AG10803 (cell line): Measurements from ENCODE around the gene GNAO1.

Source experiments
- DNase-seq: peaks from one replicate; pipeline ENCODE4 v3.0.0; 2010; ENCODE audit warnings: low read depth
- H3K4me3 ChIP-seq: 2 replicates; pipeline ENCODE4 v1.5.1; 2011; ENCODE audit warnings: mild to moderate bottlenecking, low read length, control low read depth
- TF ChIP-seq, protein P1 (sequence below): conservative IDR thresholded peaks from 2 replicates; pipeline ENCODE4 v1.5.1; 2011; ENCODE audit warnings: mild to moderate bottlenecking, low read length, control low read depth, inconsistent platforms

Gene GNAO1

DNA sequence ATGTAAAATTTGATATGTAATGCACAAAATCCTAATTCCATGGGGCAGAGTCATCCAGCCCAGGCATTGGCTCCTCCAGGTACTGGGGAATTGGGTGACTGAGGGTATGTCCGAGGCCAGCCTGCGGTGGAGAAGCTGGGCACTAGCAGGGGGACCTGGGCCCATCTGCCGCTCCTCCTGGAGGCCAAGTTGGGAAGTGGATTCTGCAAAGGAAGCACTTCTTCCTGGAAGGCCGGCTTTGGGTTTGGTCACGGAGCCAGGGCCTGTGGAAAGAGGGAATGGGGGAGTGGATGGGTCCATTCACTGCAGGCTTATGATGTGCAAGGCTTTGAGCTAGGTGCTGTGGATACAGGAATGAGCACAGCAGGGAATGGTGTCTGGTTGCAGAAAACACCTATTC, 85.8 kb downstream of the GNAO1 start:
- no peak overlapping the region for H3K4me3 ChIP-seq
- DNase-seq = no peak
- TF ChIP-seq, protein P1, sequence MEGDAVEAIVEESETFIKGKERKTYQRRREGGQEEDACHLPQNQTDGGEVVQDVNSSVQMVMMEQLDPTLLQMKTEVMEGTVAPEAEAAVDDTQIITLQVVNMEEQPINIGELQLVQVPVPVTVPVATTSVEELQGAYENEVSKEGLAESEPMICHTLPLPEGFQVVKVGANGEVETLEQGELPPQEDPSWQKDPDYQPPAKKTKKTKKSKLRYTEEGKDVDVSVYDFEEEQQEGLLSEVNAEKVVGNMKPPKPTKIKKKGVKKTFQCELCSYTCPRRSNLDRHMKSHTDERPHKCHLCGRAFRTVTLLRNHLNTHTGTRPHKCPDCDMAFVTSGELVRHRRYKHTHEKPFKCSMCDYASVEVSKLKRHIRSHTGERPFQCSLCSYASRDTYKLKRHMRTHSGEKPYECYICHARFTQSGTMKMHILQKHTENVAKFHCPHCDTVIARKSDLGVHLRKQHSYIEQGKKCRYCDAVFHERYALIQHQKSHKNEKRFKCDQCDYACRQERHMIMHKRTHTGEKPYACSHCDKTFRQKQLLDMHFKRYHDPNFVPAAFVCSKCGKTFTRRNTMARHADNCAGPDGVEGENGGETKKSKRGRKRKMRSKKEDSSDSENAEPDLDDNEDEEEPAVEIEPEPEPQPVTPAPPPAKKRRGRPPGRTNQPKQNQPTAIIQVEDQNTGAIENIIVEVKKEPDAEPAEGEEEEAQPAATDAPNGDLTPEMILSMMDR = peak; percentile 12; the same call in 1 of the 2 replicates

- H3K4me3 ChIP-seq = no peak overlapping the region
- TF ChIP-seq, protein P1 = no peak
- DNase-seq = no peak
Measured at GRCh38 chr16:56278196-56278855, 87.0 kb downstream of the GNAO1 start.

DNA sequence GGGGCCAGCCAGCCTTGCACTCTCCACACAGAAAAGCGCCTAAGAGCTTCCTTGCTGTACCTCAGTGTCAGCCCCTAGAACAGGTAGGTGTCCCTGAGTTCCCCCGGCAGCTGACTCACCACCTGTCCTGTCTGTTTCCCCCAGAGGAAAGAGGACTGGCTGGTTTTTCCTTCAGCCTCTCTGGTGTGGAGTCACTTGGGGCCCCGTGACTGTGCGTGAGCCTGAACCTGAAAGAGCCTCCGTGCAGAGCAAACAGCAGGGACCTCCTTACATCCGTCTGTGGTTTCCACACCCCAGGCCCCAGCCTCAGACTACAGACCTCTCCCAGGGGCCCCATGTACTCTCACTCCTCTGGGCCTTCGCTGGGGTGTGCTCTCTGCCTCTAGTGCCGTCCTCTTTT, 87.8 kb downstream of the GNAO1 start:
- TF ChIP-seq, protein P1 = no peak
- no peak for DNase-seq
- no peak overlapping the region for H3K4me3 ChIP-seq

DNA sequence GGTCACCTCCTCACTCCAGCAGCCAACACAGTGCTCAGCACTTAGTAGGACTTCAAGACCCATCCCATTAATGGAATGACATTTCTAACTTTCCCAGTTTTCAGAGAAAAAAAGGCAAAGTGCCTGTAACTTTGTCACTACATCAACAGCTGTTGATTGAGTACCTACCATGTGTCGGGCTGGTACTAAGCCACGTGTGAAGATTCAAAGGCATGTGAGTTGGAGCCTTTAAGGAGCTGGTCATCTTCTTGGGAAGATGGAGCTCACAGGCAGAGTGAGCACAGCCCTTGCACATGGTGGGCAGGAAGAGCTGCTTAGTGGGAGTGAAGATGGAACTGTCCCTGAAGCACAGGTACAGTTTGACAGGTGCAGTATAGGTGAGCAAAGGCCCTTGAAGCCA, 88.6 kb downstream of the GNAO1 start:
- TF ChIP-seq, protein P1 = no peak
- no peak for DNase-seq
- no peak overlapping the region for H3K4me3 ChIP-seq

- no peak overlapping the region for H3K4me3 ChIP-seq
- TF ChIP-seq, protein P1 = peak; percentile 49
- DNase-seq = no peak
Measured at GRCh38 chr16:56281249-56281805, 90.0 kb downstream of the GNAO1 start.

GRCh38 chr16:56282451-56282850, 91.2 kb downstream of the GNAO1 start:
- DNase-seq = no peak
- TF ChIP-seq, protein P1 = no peak
- H3K4me3 ChIP-seq = no peak overlapping the region

- H3K4me3 ChIP-seq = no peak overlapping the region
- no peak for DNase-seq
- TF ChIP-seq, protein P1 = no peak
Measured at GRCh38 chr16:56284521-56284920, 93.2 kb downstream of the GNAO1 start.
